Pancreas (tissue), 10 donors: ENCODE results near the gene AP2M1. TPM values are rescaled to one million over a fixed set of nuclear protein-coding genes. Genes with fewer than 3 reads are reported as not detected.
A peak's percentile ranks its signal among the peaks of the same experiment; 100 is the strongest.
"Not testable (repeated sequence)": the region's sequence is repeated elsewhere in the genome, so short reads cannot be mapped to it uniquely, and the experiment has no call there.

Source experiments
- ATAC-seq, 4 donors: fragments of 200-7000 bp; cut with Tn5 transposase; one replicate each; pipeline versions ENCODE4 v1.8.0 to v1.9.1; 2020; ENCODE audit warnings: mild to moderate bottlenecking in 4 of 4, moderate library complexity in 4 of 4
- DNase-seq, 6 donors: peaks; one replicate each; pipeline ENCODE4 v3.0.0-alpha.2; 2020
- FAIRE-seq: peaks from 2 replicates; lab custom pipeline; 2012; peaks lifted over from hg19 to GRCh38; lab: Jason Lieb, UNC
- H3K27ac ChIP-seq, 4 donors: fragments of 200-600 bp; sonication (generic); 1 replicate in 3 of 4; 2 replicates in 1 of 4; pipeline versions ENCODE4 v1.5.0 to v1.8.0; 2020
- H3K27me3 ChIP-seq, 4 donors: fragments of 200-600 bp; one replicate each; pipeline ENCODE4 v1.8.0; 2021
- H3K36me3 ChIP-seq, 3 donors: fragments of 200-600 bp; sonication (generic) in 1 of 3; one replicate each; pipeline versions ENCODE4 v1.5.0 to v1.8.0; 2020 to 2021
- H3K4me1 ChIP-seq, 3 donors: fragments of 200-600 bp; one replicate each; pipeline ENCODE4 v1.8.0; 2021
- H3K4me3 ChIP-seq, 4 donors: fragments of 200-600 bp; sonication (generic) in 2 of 4; one replicate each; pipeline versions ENCODE4 v1.5.0 to v1.8.0; 2020 to 2021
- H3K9me3 ChIP-seq, 4 donors: fragments of 200-600 bp; one replicate each; pipeline ENCODE4 v1.8.0; 2021
- CTCF ChIP-seq, 4 donors: fragments of 200-600 bp; sonication (generic) in 3 of 4; IDR thresholded peaks; one replicate each; pipeline versions ENCODE4 v1.5.0 to v1.8.0; 2021; ENCODE audit warnings: antibody characterized with exemption in 4 of 4
- WGBS, 2 donors: extraction: QIAGEN DNeasy Blood & Tissue Kit; methylation state at CpG; one replicate each; pipeline ENCODE4 v1.1.7; 2013; 5-methylcytosine and 5-hydroxymethylcytosine counted together
- intact Hi-C, 3 donors: fragments of 100-400 bp; cut with DNase I; formaldehyde crosslinking; loops; one replicate each; pipeline versions ENCODE4 v1.11.1 to v1.14.2; 2022
- polyA plus RNA-seq, 2 donors: library from polyadenylated mRNA; stranded (reverse); fragments of 200-250 nt; gene quantifications; one replicate each; pipeline ENCODE4 v1.2.3, GENCODE V29; 2013
- total RNA-seq, 6 donors: library from RNA; stranded (reverse); fragmentation: NEBNext Ultra II Directional in 4 of 6; extraction: Animal tissue kit (Norgen Biotek cat#: 25700) in 4 of 6; gene quantifications; one replicate each; pipeline versions ENCODE4 v1.2.1 to v1.2.4, GENCODE V29; 2021 to 2023
- donor health status: healthy with polysubstance abuse.
- donor health status: DM: no; HTN: no; CAD: no; lungs with moderate emphysema.
- donor health status: DM: no; HTN: no; CAD: no.
- donor health status: control.
- donor health status: control.
- donor health status: Bipolar disorder and iron deficiency.
- donor health status: DM: yes; HTN: yes; CAD: no.
- donor health status: DM: no; HTN: no; CAD: no.
- donor health status: DM: no; HTN: no; CAD: no.
- donor health status: DM: yes; HTN: yes; CAD: no.

Gene AP2M1
- total and polyA plus RNA-seq, 8 donors: 67.8 to 136 (median 81.8) TPM

GRCh38 chr3:184145751-184146270 lies 28.8 kb upstream of the AP2M1 start:
- Histone ChIP-seq H3K4me1 (no peaks in the 10 kb centered on the region), H3K36me3 (peaks cover 0 to 45% (median 9%) of the 10 kb centered on the region in 3 donors), H3K27me3 (no peaks in the 10 kb centered on the region), H3K4me3 (no peak overlapping the region), H3K9me3 (no peaks in the 10 kb centered on the region), H3K27ac (no peak overlapping the region)
- DNase-seq (no peak), ATAC-seq (no peak), FAIRE-seq (no peak)
- no peak for TF ChIP-seq CTCF (IDR thresholded peaks at IDR 0.05)
- 81 to 88% methylated on average over 8 of the region's 8 CpGs for WGBS, 2 donors
- intact Hi-C loops: loop anchor here in 1 of 3 donors (10.0 kb wide), 1 partner anchor 89 kb away; no protein-coding TSS in a partner anchor

GRCh38 chr3:184148076-184148475 lies 26.6 kb upstream of the AP2M1 start:
- Histone ChIP-seq H3K36me3 (peaks cover 0 to 27% (median 2%) of the 10 kb centered on the region in 3 donors), H3K9me3 (no peaks in the 10 kb centered on the region), H3K4me1 (no peaks in the 10 kb centered on the region), H3K27ac (no peak overlapping the region), H3K27me3 (no peaks in the 10 kb centered on the region), H3K4me3 (no peak overlapping the region)
- no peak for DNase-seq
- no peak for TF ChIP-seq CTCF (IDR thresholded peaks at IDR 0.05)
- intact Hi-C loops: loop anchor here in 1 of 3 donors (10.0 kb wide), 1 partner anchor 87 kb away; no protein-coding TSS in a partner anchor
- no peak for FAIRE-seq
- WGBS, 2 donors: 70 to 80% methylated on average over 3 of the region's 3 CpGs
- no peak for ATAC-seq

GRCh38 chr3:184149123-184149522 lies 25.5 kb upstream of the AP2M1 start:
- no peak overlapping the region for H3K4me3 ChIP-seq
- no peaks in the 10 kb centered on the region for H3K4me1 ChIP-seq
- no peak overlapping the region for H3K27ac ChIP-seq
- FAIRE-seq (no peak), DNase-seq (no peak), ATAC-seq (no peak)
- intact Hi-C loops: loop anchor here in 1 of 3 donors (10.0 kb wide), 1 partner anchor 86 kb away; no protein-coding TSS in a partner anchor
- no peaks in the 10 kb centered on the region for H3K9me3 ChIP-seq
- peaks cover 0 to 16% (median 2%) of the 10 kb centered on the region in 3 donors for H3K36me3 ChIP-seq
- no peak for TF ChIP-seq CTCF (IDR thresholded peaks at IDR 0.05)
- WGBS, 2 donors: 86 to 92% methylated on average over 6 of the region's 6 CpGs
- no peaks in the 10 kb centered on the region for H3K27me3 ChIP-seq

GRCh38 chr3:184149770-184150169 lies 24.9 kb upstream of the AP2M1 start:
- peaks cover 0 to 10% (median 1%) of the 10 kb centered on the region in 3 donors for H3K36me3 ChIP-seq
- WGBS, 2 donors: 62% methylated on average over 6 of the region's 6 CpGs
- H3K27ac ChIP-seq, H3K4me3 ChIP-seq, DNase-seq, ATAC-seq, H3K4me1 ChIP-seq, H3K27me3 ChIP-seq, H3K9me3 ChIP-seq, FAIRE-seq: not testable (repeated sequence)
- intact Hi-C loops: loop anchor here in 1 of 3 donors (10.0 kb wide), 1 partner anchor 85 kb away; no protein-coding TSS in a partner anchor

GRCh38 chr3:184154885-184155643 lies 19.6 kb upstream of the AP2M1 start, which contains the start of gene DVL3:
TSS of gene DVL3 (plus strand) at chr3:184155377. CDS start at chr3:184155636, 259 bp downstream.
- 0 to 1% methylated on average over 51 to 84 of the region's 84 CpGs for WGBS, 2 donors
- no peak for FAIRE-seq

More at GRCh38 chr3:184154885-184155643, 19.6 kb upstream of the AP2M1 start, which contains the start of gene DVL3:
- no peaks in the 10 kb centered on the region for H3K9me3 ChIP-seq
- peak within 1 kb of the TSS; percentile 57 to 93 (median 90) for H3K4me3 ChIP-seq
- intact Hi-C loops: no loop called here
- peaks cover 5 to 11% (median 11%) of the 10 kb centered on the region in 3 donors for H3K4me1 ChIP-seq
- ATAC-seq (peak; percentile 88 to 92 (median 90)), DNase-seq (peak; percentile 68 to 86 (median 74))
- H3K27ac ChIP-seq: peak within 1 kb of the TSS; percentile 61 to 71 (median 66)
- TF ChIP-seq CTCF (IDR thresholded peaks at IDR 0.05): no peak
- H3K27me3 ChIP-seq: no peaks in the 10 kb centered on the region
- H3K36me3 ChIP-seq: no peaks in the 10 kb centered on the region
